Fibroblast of villous mesenchyme (primary cell): ENCODE results near the gene LSM14A. TPM values are rescaled to one million over a fixed set of nuclear protein-coding genes. Genes with fewer than 3 reads are reported as not detected.

Experiments used
- DNase-seq: peaks from one replicate; pipeline ENCODE4 v3.0.0-alpha.2; 2010; ENCODE audit warnings: low read depth
- H3K4me3 ChIP-seq: 2 replicates; pipeline ENCODE4 v1.5.1; 2011; ENCODE audit warnings: low read depth, mild to moderate bottlenecking, low read length
- CTCF ChIP-seq: IDR thresholded peaks from 2 replicates; pipeline ENCODE4 v1.5.1; 2012; ENCODE audit warnings: low read depth, mild to moderate bottlenecking, low read length; ENCODE audit not compliant: insufficient read depth
- total RNA-seq: library from RNA; depleted of rRNA; stranded (reverse); fragments of >200 nt; gene quantifications from 2 replicates; pipeline ENCODE4 v1.2.3, GENCODE V29; 2012

LSM14A gene
- total RNA-seq, 1 donor = 72.1 TPM

GRCh38 chr19:34260771-34261173 is 88.5 kb downstream of the LSM14A start:
- no peak overlapping the region for H3K4me3 ChIP-seq
- TF ChIP-seq CTCF = no peak
- peak; percentile 39 for DNase-seq

- H3K4me3 ChIP-seq = no peak overlapping the region
- no peak for TF ChIP-seq CTCF
Observed at GRCh38 chr19:34261334-34262109, 89.2 kb downstream of the LSM14A start.

GRCh38 chr19:34263745-34264237 is 91.5 kb downstream of the LSM14A start:
- DNase-seq = no peak
- H3K4me3 ChIP-seq = no peak overlapping the region
- TF ChIP-seq CTCF = no peak

More at GRCh38 chr19:34261334-34262109, 89.2 kb downstream of the LSM14A start:
- no peak for DNase-seq

- no peak overlapping the region for H3K4me3 ChIP-seq
- no peak for DNase-seq
- no peak for TF ChIP-seq CTCF
Observed at GRCh38 chr19:34265221-34265650, 92.9 kb downstream of the LSM14A start.

GRCh38 chr19:34269081-34269480 is 96.8 kb downstream of the LSM14A start:
- H3K4me3 ChIP-seq = no peak overlapping the region
- no peak for TF ChIP-seq CTCF
- no peak for DNase-seq

GRCh38 chr19:34269489-34269888 is 97.2 kb downstream of the LSM14A start:
- H3K4me3 ChIP-seq = no peak overlapping the region
- no peak for TF ChIP-seq CTCF

More at GRCh38 chr19:34269489-34269888, 97.2 kb downstream of the LSM14A start:
- no peak for DNase-seq
